ENCODE measurements around the gene MAP4K4. TPM values are rescaled to one million over a fixed set of nuclear protein-coding genes. Genes with fewer than 3 reads are reported as not detected.
A peak's percentile ranks its signal among the peaks of the same experiment; 100 is the strongest.
"Not testable (repeated sequence)": the region's sequence is repeated elsewhere in the genome, so short reads cannot be mapped to it uniquely, and the experiment has no call there.

Gene MAP4K4
- total RNA-seq, 1 donor from 2014 or later = 68.4 TPM

GRCh38 chr2:101745711-101746694 is 48.5 kb downstream of the MAP4K4 start:
- intact Hi-C loops (cut with DNase I) = no loop called here
- no peak for DNase-seq
- H3K36me3 ChIP-seq = no peaks in the 10 kb centered on the region
- H3K9me3 ChIP-seq = no peaks in the 10 kb centered on the region
- ATAC-seq = peak in 1 of 2 donors; percentile 25
- TF ChIP-seq CTCF (IDR thresholded peaks at IDR 0.05) = no peak
- H3K4me1 ChIP-seq = peaks cover 56% of the 10 kb centered on the region
- no peak overlapping the region for H3K4me3 ChIP-seq
- no peaks in the 10 kb centered on the region for H3K27me3 ChIP-seq (ENCODE audit: low read depth)
- H3K27ac ChIP-seq = no peak overlapping the region

DNA sequence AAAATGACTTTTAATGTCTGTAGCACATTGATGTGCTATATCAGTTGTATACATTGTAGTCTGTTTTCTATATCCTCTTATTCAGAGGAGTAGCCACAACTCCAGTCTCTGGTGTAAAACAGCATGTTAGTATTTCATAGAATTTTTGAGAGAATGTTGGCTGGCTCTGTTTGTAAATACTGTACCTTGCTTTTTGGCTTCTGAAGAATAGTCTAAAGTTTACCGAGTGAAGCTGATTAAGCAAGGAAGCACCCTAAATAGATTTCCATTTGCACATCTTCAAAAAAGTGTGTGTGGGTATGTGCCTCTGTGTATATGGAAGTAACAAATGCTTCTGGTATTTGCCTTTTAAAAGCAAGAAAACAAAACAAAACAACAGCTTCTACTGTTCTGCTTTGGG is 50.5 kb downstream of the MAP4K4 start:
- DNase-seq (no peak), ATAC-seq (no peak)
- no peak for TF ChIP-seq CTCF (IDR thresholded peaks at IDR 0.05)
- no peaks in the 10 kb centered on the region for H3K9me3 ChIP-seq
- no peaks in the 10 kb centered on the region for H3K27me3 ChIP-seq (ENCODE audit: low read depth)
- H3K27ac ChIP-seq = no peak overlapping the region
- no peak overlapping the region for H3K4me3 ChIP-seq
- intact Hi-C loops (cut with DNase I) = no loop called here
- peaks cover 60% of the 10 kb centered on the region for H3K4me1 ChIP-seq
- no peaks in the 10 kb centered on the region for H3K36me3 ChIP-seq

DNA sequence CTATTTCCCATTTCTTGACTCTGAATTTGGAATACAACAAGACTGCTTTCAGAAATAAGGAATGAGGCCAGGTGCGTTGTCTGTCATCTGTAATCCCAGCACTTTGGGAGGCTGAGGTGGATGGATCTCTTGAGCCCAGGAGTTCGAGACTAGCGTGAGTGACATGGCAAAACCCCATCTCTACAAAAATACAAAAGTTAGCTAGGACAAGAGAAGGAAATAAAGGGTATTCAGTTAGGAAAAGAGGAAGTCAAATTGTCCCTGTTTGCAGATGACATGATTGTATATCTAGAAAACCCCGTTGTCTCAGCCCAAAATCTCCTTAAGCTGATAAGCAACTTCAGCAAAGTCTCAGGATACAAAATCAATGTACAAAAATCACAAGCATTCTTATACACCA is 51.0 kb downstream of the MAP4K4 start:
- H3K27ac ChIP-seq; H3K4me3 ChIP-seq; intact Hi-C loops (cut with DNase I); ATAC-seq; H3K36me3 ChIP-seq; DNase-seq; H3K9me3 ChIP-seq; H3K27me3 ChIP-seq (ENCODE audit: low read depth): not testable (repeated sequence)
- H3K4me1 ChIP-seq = peaks cover 60% of the 10 kb centered on the region

GRCh38 chr2:101750688-101751087 is 53.2 kb downstream of the MAP4K4 start:
- Histone ChIP-seq H3K4me1 (peaks cover 76% of the 10 kb centered on the region), H3K27ac (no peak overlapping the region), H3K9me3 (no peaks in the 10 kb centered on the region), H3K4me3 (no peak overlapping the region), H3K36me3 (no peaks in the 10 kb centered on the region), H3K27me3 (ENCODE audit: low read depth) (no peaks in the 10 kb centered on the region)
- ATAC-seq (no peak), DNase-seq (no peak)
- intact Hi-C loops (cut with DNase I) = no loop called here
- no peak for TF ChIP-seq CTCF (IDR thresholded peaks at IDR 0.05)

- Histone ChIP-seq H3K36me3 (no peaks in the 10 kb centered on the region), H3K27ac (no peak overlapping the region), H3K4me1 (peaks cover 76% of the 10 kb centered on the region), H3K9me3 (no peaks in the 10 kb centered on the region), H3K27me3 (ENCODE audit: low read depth) (no peaks in the 10 kb centered on the region), H3K4me3 (no peak overlapping the region)
- intact Hi-C loops (cut with DNase I) = no loop called here
- no peak for DNase-seq
- ATAC-seq = no peak
- TF ChIP-seq CTCF (IDR thresholded peaks at IDR 0.05) = no peak
Measured at GRCh38 chr2:101751276-101751815, 53.8 kb downstream of the MAP4K4 start.

Measured in lower lobe of right lung (tissue), 2 donors.